Activated CD8-positive, alpha-beta T cell treated with anti-CD3 and anti-CD28 coated beads for 36 hours (primary cell): ENCODE data around the gene PDCD6IP. TPM values are rescaled to one million over a fixed set of nuclear protein-coding genes. Genes with fewer than 3 reads are reported as not detected.

Experiments
- ATAC-seq: fragments of 200-7000 bp; cut with Tn5 transposase; one replicate; pipeline ENCODE4 v1.10.0; 2021; ENCODE audit warnings: mild to moderate bottlenecking, moderate library complexity
- CTCF ChIA-PET: fragments of 350-600 bp; sonication (Branson Sonifier 250); formaldehyde crosslinking; loops from one replicate; lab custom pipeline; 2021; ENCODE audit warnings: antibody characterized with exemption; lab: Charles Lee
- POLR2A ChIA-PET: fragments of 350-600 bp; sonication (Branson Sonifier 250); formaldehyde crosslinking; loops from one replicate; lab custom pipeline; 2021; ENCODE audit warnings: antibody characterized with exemption; lab: Charles Lee
- DNase-seq: peaks from one replicate; pipeline ENCODE4 v3.0.0-alpha.2; 2020
- H3K27ac Mint-ChIP-seq: one replicate; pipeline ENCODE4 v1.8.0; 2021; ENCODE audit warnings: mild to moderate bottlenecking, mixed read lengths
- H3K27me3 Mint-ChIP-seq: one replicate; pipeline ENCODE4 v1.8.0; 2021; ENCODE audit warnings: mixed read lengths
- H3K36me3 Mint-ChIP-seq: one replicate; pipeline ENCODE4 v1.8.0; 2021; ENCODE audit warnings: low read depth, mixed read lengths
- H3K4me1 Mint-ChIP-seq: one replicate; pipeline ENCODE4 v1.8.0; 2021; ENCODE audit warnings: low read depth, mixed read lengths
- H3K4me3 Mint-ChIP-seq: one replicate; pipeline ENCODE4 v1.8.0; 2021; ENCODE audit warnings: mild to moderate bottlenecking, moderate library complexity, mixed read lengths
- H3K9me3 Mint-ChIP-seq: one replicate; pipeline ENCODE4 v1.8.0; 2021; ENCODE audit warnings: mixed read lengths
- CTCF ChIP-seq: fragments of 200-600 bp; IDR thresholded peaks from one replicate; pipeline ENCODE4 v1.8.0; 2022; ENCODE audit warnings: antibody characterized with exemption, mild to moderate bottlenecking
- intact Hi-C: fragments of 100-400 bp; cut with micrococcal nuclease; formaldehyde crosslinking; loops from one replicate; pipeline ENCODE4 v1.10.0; 2022
- total RNA-seq, 2 experiments: library from RNA; stranded (reverse); gene quantifications; one replicate each; pipeline ENCODE4 v1.2.3, GENCODE V29; 2021

The PDCD6IP gene
- total RNA-seq, 2 experiments from 2014 or later = 139 to 146 TPM

DNA sequence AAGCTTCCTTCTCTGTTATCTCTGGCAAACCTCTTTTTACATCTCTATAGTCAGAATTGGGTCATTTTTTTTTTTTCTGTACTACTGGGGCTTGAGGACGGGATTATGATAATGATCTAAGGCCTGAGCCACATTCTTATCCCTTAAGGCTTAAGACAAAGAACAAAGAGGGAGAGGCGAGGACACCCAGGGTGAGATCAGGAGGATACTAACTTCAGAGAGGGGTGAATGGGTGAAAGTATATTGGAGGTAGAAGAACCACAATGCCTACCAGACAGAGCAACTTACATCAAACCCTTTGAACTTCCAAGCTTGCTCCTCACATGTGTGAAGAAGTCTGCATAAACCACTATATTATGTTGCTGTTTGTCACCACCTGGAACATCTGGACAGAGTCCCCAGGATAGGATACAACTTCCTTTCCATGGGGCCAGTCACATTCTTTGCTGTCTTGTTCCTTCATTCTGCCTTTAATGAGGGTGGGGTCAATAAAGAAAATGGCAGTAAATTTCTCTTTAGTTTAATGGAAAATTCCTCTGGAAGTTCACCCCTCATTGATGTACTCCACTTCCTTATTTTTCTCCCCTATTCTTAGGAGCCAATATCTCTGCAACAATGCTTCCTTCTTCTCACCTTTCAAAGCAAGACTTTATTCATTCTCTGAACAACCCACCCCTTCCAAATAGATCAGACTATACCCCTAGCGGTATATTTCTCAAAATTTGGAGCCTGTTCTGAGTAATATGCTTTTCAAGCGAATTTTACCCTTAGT is 9.1 kb upstream of the PDCD6IP start:
- Mint-ChIP-seq H3K4me3 (no peak overlapping the region), H3K9me3 (no peaks in the 10 kb centered on the region), H3K27me3 (peaks cover 3% of the 10 kb centered on the region), H3K27ac (no peak overlapping the region), H3K4me1 (peaks cover 4% of the 10 kb centered on the region), H3K36me3 (no peaks in the 10 kb centered on the region)
- intact Hi-C loops = loop anchor here (5.0 to 10.0 kb wide), 2 partner anchors 152 to 355 kb away; no protein-coding TSS in a partner anchor
- CTCF ChIA-PET = interaction anchor here (0.7 to 5.7 kb wide), 6 partner anchors 12 to 658 kb away, joined by 3 to 72 read pairs (median 4); no protein-coding TSS in a partner anchor
- ATAC-seq = no peak
- no peak for DNase-seq
- POLR2A ChIA-PET = interaction anchor here (1.0 kb wide), 1 partner anchor 9 kb away, joined by 3 read pairs; the partner anchor contains the start of gene PDCD6IP
- TF ChIP-seq CTCF = no peak

- no peak for ATAC-seq
- intact Hi-C loops = no loop called here
- H3K4me1 Mint-ChIP-seq = peaks cover 4% of the 10 kb centered on the region
- no peak for DNase-seq
- POLR2A ChIA-PET = no interaction called here
- H3K27me3 Mint-ChIP-seq = peaks cover 3% of the 10 kb centered on the region
- no peaks in the 10 kb centered on the region for H3K9me3 Mint-ChIP-seq
- no peak for TF ChIP-seq CTCF
- H3K4me3 Mint-ChIP-seq = no peak overlapping the region
- H3K36me3 Mint-ChIP-seq = no peaks in the 10 kb centered on the region
- CTCF ChIA-PET = interaction anchor here (1.1 to 5.7 kb wide), 3 partner anchors 13 to 153 kb away, joined by 3 to 72 read pairs (median 12); no protein-coding TSS in a partner anchor
- no peak overlapping the region for H3K27ac Mint-ChIP-seq
These were observed 8.3 kb upstream of the PDCD6IP start for GRCh38 chr3:33790091-33790490.

- H3K4me1 Mint-ChIP-seq = peaks cover 4% of the 10 kb centered on the region
- no peak overlapping the region for H3K4me3 Mint-ChIP-seq
- no peak for TF ChIP-seq CTCF
- no peak overlapping the region for H3K27ac Mint-ChIP-seq
- peak; percentile 79 for ATAC-seq
- no peaks in the 10 kb centered on the region for H3K36me3 Mint-ChIP-seq
- ChIA-PET CTCF (no interaction called here), POLR2A (no interaction called here)
- DNase-seq = peak; percentile 45
- peaks cover 3% of the 10 kb centered on the region for H3K27me3 Mint-ChIP-seq
- intact Hi-C loops = no loop called here
- no peaks in the 10 kb centered on the region for H3K9me3 Mint-ChIP-seq
These were observed 6.8 kb upstream of the PDCD6IP start for GRCh38 chr3:33791477-33792166.

DNA sequence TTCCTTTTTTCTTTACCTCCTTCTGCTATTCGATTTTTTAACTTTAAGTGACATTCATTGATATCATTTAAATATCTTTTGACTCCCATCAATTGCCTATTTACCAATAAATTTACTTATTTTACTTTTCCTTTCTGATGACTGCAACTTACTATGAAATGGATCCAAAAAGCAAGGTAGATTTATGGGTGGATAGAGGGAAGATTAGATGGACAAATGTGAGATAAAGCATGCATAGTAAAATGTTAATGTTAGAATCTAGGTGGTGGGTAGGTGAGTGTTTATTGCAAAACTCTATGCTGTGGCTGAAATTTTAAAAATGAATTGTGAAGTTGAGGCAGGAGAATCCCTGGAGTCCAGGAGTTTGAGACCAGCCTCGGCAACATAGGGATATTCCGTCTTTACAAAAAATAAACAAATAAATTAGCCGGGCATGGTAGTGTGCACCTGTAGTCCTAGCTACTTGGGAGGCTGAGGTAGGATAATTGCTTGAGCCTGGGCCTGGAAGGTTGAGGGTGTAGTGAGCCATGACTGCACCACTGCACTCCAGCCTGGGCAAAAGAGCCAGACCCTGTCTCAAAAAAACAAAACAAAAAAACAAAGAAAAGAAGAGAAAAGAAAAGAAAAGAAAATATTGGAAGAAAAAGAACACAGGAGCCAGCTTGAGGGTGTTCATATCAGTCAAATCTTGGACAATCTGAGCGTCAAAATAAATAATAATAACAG is 6.1 kb upstream of the PDCD6IP start:
- Mint-ChIP-seq H3K27me3 (peaks cover 3% of the 10 kb centered on the region), H3K27ac (no peak overlapping the region), H3K4me3 (no peak overlapping the region), H3K36me3 (no peaks in the 10 kb centered on the region), H3K9me3 (no peaks in the 10 kb centered on the region), H3K4me1 (peaks cover 9% of the 10 kb centered on the region)
- DNase-seq (no peak), ATAC-seq (no peak)
- ChIA-PET CTCF (interaction anchor here (1.2 to 1.5 kb wide), 2 partner anchors 15 to 661 kb away, joined by 3 to 10 read pairs; no protein-coding TSS in a partner anchor), POLR2A (no interaction called here)
- no peak for TF ChIP-seq CTCF
- intact Hi-C loops = no loop called here
